Ishikawa (cell line): ENCODE results near the gene DOCK2.

Experiments used
- CEBPB ChIP-seq: IDR thresholded peaks from 2 replicates; pipeline ENCODE4 v1.6.1; 2012
- CREB1 ChIP-seq: IDR thresholded peaks from 2 replicates; pipeline ENCODE4 v1.6.1; 2012; ENCODE audit warnings: low read depth
- EGR1 ChIP-seq: IDR thresholded peaks from 2 replicates; pipeline ENCODE4 v1.6.1; 2012
- EP300 ChIP-seq: IDR thresholded peaks from 2 replicates; pipeline ENCODE4 v1.6.1; 2012; ENCODE audit warnings: borderline replicate concordance
- FOXM1 ChIP-seq: IDR thresholded peaks from 2 replicates; pipeline ENCODE4 v1.6.1; 2012; ENCODE audit warnings: low read depth, borderline replicate concordance
- MAX ChIP-seq: IDR thresholded peaks from 2 replicates; pipeline ENCODE4 v1.6.1; 2012
- NFIC ChIP-seq: IDR thresholded peaks from 2 replicates; pipeline ENCODE4 v1.6.1; 2012
- RAD21 ChIP-seq: IDR thresholded peaks from 2 replicates; pipeline ENCODE4 v1.6.1; 2012; ENCODE audit warnings: low read depth
- REST ChIP-seq: IDR thresholded peaks from 2 replicates; pipeline ENCODE4 v1.6.1; 2012; ENCODE audit warnings: low read depth, mild to moderate bottlenecking
- TAF1 ChIP-seq: IDR thresholded peaks from 2 replicates; pipeline ENCODE4 v1.6.1; 2012; ENCODE audit warnings: low read depth, mild to moderate bottlenecking
- TCF12 ChIP-seq: IDR thresholded peaks from 2 replicates; pipeline ENCODE4 v1.6.1; 2012; ENCODE audit warnings: low read depth
- TEAD4 ChIP-seq: IDR thresholded peaks from 2 replicates; pipeline ENCODE4 v1.6.1; 2012
- USF1 ChIP-seq: IDR thresholded peaks from 2 replicates; pipeline ENCODE4 v1.6.1; 2012
- YY1 ChIP-seq: IDR thresholded peaks from 2 replicates; pipeline ENCODE4 v1.6.1; 2012; ENCODE audit warnings: low read depth
- ZBTB7A ChIP-seq: IDR thresholded peaks from 2 replicates; pipeline ENCODE4 v1.6.1; 2012; ENCODE audit warnings: low read depth

DOCK2 gene

GRCh38 chr5:170053896-170054295 is 416.8 kb downstream of the DOCK2 start:
- TF ChIP-seq ZBTB7A, result no peak
- TF ChIP-seq FOXM1, result no peak
- TF ChIP-seq CREB1, result no peak
- no peak for TF ChIP-seq CEBPB
- TF ChIP-seq NFIC, result no peak
- no peak for TF ChIP-seq TCF12
- TF ChIP-seq TEAD4, result no peak
- TF ChIP-seq YY1, result no peak
- TF ChIP-seq REST, result no peak
- TF ChIP-seq RAD21, result no peak
- no peak for TF ChIP-seq EP300
- no peak for TF ChIP-seq TAF1
- TF ChIP-seq MAX, result no peak
- no peak for TF ChIP-seq USF1
- TF ChIP-seq EGR1, result no peak

GRCh38 chr5:170055606-170056005 is 418.5 kb downstream of the DOCK2 start:
- TF ChIP-seq CREB1 (no peak), ZBTB7A (no peak)

- TF ChIP-seq TEAD4 (no peak), USF1 (no peak), MAX (no peak), EP300 (no peak), CEBPB (no peak), REST (no peak), TAF1 (no peak)
These were observed 419.6 kb downstream of the DOCK2 start for GRCh38 chr5:170056561-170057267.

- TF ChIP-seq RAD21 (no peak), EP300 (no peak), FOXM1 (no peak), MAX (no peak), TEAD4 (no peak), ZBTB7A (no peak), USF1 (no peak), CEBPB (no peak), CREB1 (no peak), REST (no peak), TAF1 (no peak), TCF12 (no peak), EGR1 (no peak), YY1 (no peak), NFIC (no peak)
These were observed 420.2 kb downstream of the DOCK2 start for GRCh38 chr5:170057311-170057710.
